ENCODE measurements around the gene GALNT9. TPM values are rescaled to one million over a fixed set of nuclear protein-coding genes. Genes with fewer than 3 reads are reported as not detected.

GALNT9 gene
- polyA plus RNA-seq, 1 of the 3 experiments (the other 2 are of a cell fraction), result not detected

DNA sequence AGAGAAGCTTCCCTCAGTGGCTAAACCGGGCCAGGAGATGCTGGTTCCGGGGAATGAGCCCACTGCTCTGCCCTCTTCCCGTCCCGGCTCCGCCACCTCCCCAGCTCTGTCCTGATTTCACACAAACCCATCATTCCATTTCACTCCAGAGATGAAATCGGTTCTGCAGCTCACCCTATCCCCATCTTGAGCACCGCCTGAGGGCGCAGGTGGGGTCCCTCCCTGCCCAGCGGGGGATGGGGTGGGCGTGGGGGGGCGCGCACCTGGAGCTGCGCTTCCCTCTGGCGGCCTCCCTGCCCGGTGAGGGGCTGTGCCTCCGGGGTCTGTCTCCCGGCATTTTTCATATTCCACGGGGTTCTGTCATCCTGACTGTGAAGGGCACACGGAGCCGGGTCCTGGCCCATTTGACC is 140.5 kb downstream of the GALNT9 start:
- ChIA-PET CTCF (interaction anchor here (1.6 to 1.9 kb wide), 2 partner anchors 35 to 225 kb away, joined by 4 to 5 read pairs; no protein-coding TSS in a partner anchor), POLR2A (no interaction called here)
- Histone ChIP-seq H3K36me3 (replicated peaks in 1 of 2; ENCODE audit: control insufficient read depth in 1 of 2, insufficient read depth in 2 of 2, low read length in 1 of 2) (no peaks in the 10 kb centered on the region), H3K9ac (no peak overlapping the region), H3K4me2 (no peak overlapping the region), H3K4me3 (ENCODE audit: low read depth in 2 of 2, low read length in 1 of 2) (no peak overlapping the region), H3K27ac (ENCODE audit: low read depth in 2 of 2, low read length in 1 of 2) (no peak overlapping the region), H3K79me2 (ENCODE audit: insufficient read depth) (no peaks in the 10 kb centered on the region), H2AFZ (ENCODE audit: low read depth) (no peak overlapping the region), H3K27me3 (ENCODE audit: insufficient read depth) (peaks cover 100% of the 10 kb centered on the region), H3F3A (replicated peaks; ENCODE audit: insufficient read depth) (no peaks in the 10 kb centered on the region), H3K4me1 (ENCODE audit: control insufficient read depth in 1 of 2, insufficient read depth in 2 of 2, low read depth in 1 of 2, low read length in 1 of 2) (peaks cover 0 to 3% of the 10 kb centered on the region in 2 experiments; a peak in 1 of 4 replicates), H4K20me1 (ENCODE audit: insufficient read depth) (no peaks in the 10 kb centered on the region), H3K9me2 (no peaks in the 10 kb centered on the region), H3K9me3 (no peaks in the 10 kb centered on the region)
- TF ChIP-seq JUND (IDR thresholded peaks at IDR 0.05) (no peak), EP300 (IDR thresholded peaks at IDR 0.05; ENCODE audit: borderline replicate concordance in 1 of 2, low read depth in 1 of 2, low read length in 1 of 2) (no peak), RFX5 (IDR thresholded peaks at IDR 0.05; ENCODE audit: low read length) (no peak), FOXJ3 (CRISPR knock-in tag; IDR thresholded peaks at IDR 0.05) (no peak), SIN3A (IDR thresholded peaks at IDR 0.05; ENCODE audit: borderline replicate concordance, low read depth, low read length) (no peak), NRF1 (IDR thresholded peaks at IDR 0.05; ENCODE audit: low read depth, low read length) (no peak), ELF1 (IDR thresholded peaks at IDR 0.05) (no peak), YY1 (IDR thresholded peaks at IDR 0.05; ENCODE audit: low read depth) (no peak), RXRA (IDR thresholded peaks at IDR 0.05; ENCODE audit: borderline replicate concordance, low read depth) (no peak), TAF1 (IDR thresholded peaks at IDR 0.05; ENCODE audit: borderline replicate concordance, low read depth, low read length) (no peak), CHD2 (IDR thresholded peaks at IDR 0.05; ENCODE audit: low read length, partially characterized antibody) (no peak)
- TF ChIP-seq, protein P1, sequence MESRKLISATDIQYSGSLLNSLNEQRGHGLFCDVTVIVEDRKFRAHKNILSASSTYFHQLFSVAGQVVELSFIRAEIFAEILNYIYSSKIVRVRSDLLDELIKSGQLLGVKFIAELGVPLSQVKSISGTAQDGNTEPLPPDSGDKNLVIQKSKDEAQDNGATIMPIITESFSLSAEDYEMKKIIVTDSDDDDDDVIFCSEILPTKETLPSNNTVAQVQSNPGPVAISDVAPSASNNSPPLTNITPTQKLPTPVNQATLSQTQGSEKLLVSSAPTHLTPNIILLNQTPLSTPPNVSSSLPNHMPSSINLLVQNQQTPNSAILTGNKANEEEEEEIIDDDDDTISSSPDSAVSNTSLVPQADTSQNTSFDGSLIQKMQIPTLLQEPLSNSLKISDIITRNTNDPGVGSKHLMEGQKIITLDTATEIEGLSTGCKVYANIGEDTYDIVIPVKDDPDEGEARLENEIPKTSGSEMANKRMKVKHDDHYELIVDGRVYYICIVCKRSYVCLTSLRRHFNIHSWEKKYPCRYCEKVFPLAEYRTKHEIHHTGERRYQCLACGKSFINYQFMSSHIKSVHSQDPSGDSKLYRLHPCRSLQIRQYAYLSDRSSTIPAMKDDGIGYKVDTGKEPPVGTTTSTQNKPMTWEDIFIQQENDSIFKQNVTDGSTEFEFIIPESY (IDR thresholded peaks at IDR 0.05; ENCODE audit: borderline replicate concordance, low read depth), result no peak
- TF ChIP-seq, protein P2, sequence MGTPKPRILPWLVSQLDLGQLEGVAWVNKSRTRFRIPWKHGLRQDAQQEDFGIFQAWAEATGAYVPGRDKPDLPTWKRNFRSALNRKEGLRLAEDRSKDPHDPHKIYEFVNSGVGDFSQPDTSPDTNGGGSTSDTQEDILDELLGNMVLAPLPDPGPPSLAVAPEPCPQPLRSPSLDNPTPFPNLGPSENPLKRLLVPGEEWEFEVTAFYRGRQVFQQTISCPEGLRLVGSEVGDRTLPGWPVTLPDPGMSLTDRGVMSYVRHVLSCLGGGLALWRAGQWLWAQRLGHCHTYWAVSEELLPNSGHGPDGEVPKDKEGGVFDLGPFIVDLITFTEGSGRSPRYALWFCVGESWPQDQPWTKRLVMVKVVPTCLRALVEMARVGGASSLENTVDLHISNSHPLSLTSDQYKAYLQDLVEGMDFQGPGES (IDR thresholded peaks at IDR 0.05; ENCODE audit: low read depth, low read length), result no peak
- WGBS (ENCODE audit: low lambda C conversion rate), result 12% methylated on average over 11 of the region's 20 CpGs
- no peak for DNase-seq

DNA sequence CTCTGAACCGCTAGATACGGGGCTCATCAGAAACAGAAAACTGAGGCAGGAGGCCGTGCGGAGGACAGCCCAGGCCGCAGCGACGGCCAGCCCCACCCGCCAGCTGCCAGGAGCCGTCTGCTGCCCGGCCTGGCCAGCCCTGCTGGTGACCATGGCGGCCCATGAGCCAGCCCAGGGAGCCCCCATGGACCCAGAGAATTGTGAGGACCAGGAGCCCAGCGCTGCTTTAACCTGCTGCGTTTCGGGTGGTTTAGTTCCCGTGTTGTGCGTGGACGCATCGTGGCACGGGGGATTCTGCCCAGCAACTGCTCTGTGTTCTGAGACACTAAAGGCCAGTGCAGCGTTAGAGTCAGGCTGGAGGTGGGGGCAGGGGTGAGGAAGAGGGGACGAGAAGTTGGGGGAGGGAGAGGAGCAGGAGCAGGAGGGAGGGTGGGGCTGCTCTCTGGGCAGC is 140.9 kb downstream of the GALNT9 start:
- Histone ChIP-seq H3K27ac (ENCODE audit: low read depth in 2 of 2, low read length in 1 of 2) (no peak overlapping the region), H3K4me3 (ENCODE audit: low read depth in 2 of 2, low read length in 1 of 2) (no peak overlapping the region), H3K4me2 (no peak overlapping the region), H3K4me1 (ENCODE audit: control insufficient read depth in 1 of 2, insufficient read depth in 2 of 2, low read depth in 1 of 2, low read length in 1 of 2) (peaks cover 0 to 3% of the 10 kb centered on the region in 2 experiments; a peak in 1 of 4 replicates), H3K9me3 (no peaks in the 10 kb centered on the region), H3K79me2 (ENCODE audit: insufficient read depth) (no peaks in the 10 kb centered on the region), H3K27me3 (ENCODE audit: insufficient read depth) (peaks cover 97% of the 10 kb centered on the region), H3K36me3 (replicated peaks in 1 of 2; ENCODE audit: control insufficient read depth in 1 of 2, insufficient read depth in 2 of 2, low read length in 1 of 2) (no peaks in the 10 kb centered on the region), H3F3A (replicated peaks; ENCODE audit: insufficient read depth) (no peaks in the 10 kb centered on the region), H2AFZ (ENCODE audit: low read depth) (no peak overlapping the region), H3K9ac (no peak overlapping the region), H4K20me1 (ENCODE audit: insufficient read depth) (no peaks in the 10 kb centered on the region), H3K9me2 (no peaks in the 10 kb centered on the region)
- ChIA-PET POLR2A (no interaction called here), CTCF (interaction anchor here (1.6 to 1.9 kb wide), 2 partner anchors 35 to 226 kb away, joined by 4 to 5 read pairs; no protein-coding TSS in a partner anchor)
- 41% methylated on average over 17 of the region's 21 CpGs for WGBS (ENCODE audit: low lambda C conversion rate)
- no peak for DNase-seq
- no peak for TF ChIP-seq EZH2phosphoT487 (IDR thresholded peaks at IDR 0.05; ENCODE audit: borderline replicate concordance, low read depth)
- no peak for TF ChIP-seq FOXJ3 (CRISPR knock-in tag; IDR thresholded peaks at IDR 0.05)
- no peak for TF ChIP-seq POLR2AphosphoS5 (IDR thresholded peaks at IDR 0.05; ENCODE audit: low read depth, low read length)
- no peak for TF ChIP-seq TAF1 (IDR thresholded peaks at IDR 0.05; ENCODE audit: borderline replicate concordance, low read depth, low read length)
- TF ChIP-seq RCOR1 (IDR thresholded peaks at IDR 0.05; ENCODE audit: low read length), result no peak
- TF ChIP-seq RFX5 (IDR thresholded peaks at IDR 0.05; ENCODE audit: low read length), result no peak
- TF ChIP-seq, protein P2 (IDR thresholded peaks at IDR 0.05; ENCODE audit: low read depth, low read length), result no peak
- TF ChIP-seq, protein P3, sequence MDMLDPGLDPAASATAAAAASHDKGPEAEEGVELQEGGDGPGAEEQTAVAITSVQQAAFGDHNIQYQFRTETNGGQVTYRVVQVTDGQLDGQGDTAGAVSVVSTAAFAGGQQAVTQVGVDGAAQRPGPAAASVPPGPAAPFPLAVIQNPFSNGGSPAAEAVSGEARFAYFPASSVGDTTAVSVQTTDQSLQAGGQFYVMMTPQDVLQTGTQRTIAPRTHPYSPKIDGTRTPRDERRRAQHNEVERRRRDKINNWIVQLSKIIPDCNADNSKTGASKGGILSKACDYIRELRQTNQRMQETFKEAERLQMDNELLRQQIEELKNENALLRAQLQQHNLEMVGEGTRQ (IDR thresholded peaks at IDR 0.05; ENCODE audit: borderline replicate concordance, low read depth, low read length), result no peak
- TF ChIP-seq, protein P4, sequence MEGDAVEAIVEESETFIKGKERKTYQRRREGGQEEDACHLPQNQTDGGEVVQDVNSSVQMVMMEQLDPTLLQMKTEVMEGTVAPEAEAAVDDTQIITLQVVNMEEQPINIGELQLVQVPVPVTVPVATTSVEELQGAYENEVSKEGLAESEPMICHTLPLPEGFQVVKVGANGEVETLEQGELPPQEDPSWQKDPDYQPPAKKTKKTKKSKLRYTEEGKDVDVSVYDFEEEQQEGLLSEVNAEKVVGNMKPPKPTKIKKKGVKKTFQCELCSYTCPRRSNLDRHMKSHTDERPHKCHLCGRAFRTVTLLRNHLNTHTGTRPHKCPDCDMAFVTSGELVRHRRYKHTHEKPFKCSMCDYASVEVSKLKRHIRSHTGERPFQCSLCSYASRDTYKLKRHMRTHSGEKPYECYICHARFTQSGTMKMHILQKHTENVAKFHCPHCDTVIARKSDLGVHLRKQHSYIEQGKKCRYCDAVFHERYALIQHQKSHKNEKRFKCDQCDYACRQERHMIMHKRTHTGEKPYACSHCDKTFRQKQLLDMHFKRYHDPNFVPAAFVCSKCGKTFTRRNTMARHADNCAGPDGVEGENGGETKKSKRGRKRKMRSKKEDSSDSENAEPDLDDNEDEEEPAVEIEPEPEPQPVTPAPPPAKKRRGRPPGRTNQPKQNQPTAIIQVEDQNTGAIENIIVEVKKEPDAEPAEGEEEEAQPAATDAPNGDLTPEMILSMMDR (IDR thresholded peaks at IDR 0.05), result no peak

Data from SK-N-SH (cell line).